ENCODE measurements around the gene PSTPIP1.

PSTPIP1 gene

DNA sequence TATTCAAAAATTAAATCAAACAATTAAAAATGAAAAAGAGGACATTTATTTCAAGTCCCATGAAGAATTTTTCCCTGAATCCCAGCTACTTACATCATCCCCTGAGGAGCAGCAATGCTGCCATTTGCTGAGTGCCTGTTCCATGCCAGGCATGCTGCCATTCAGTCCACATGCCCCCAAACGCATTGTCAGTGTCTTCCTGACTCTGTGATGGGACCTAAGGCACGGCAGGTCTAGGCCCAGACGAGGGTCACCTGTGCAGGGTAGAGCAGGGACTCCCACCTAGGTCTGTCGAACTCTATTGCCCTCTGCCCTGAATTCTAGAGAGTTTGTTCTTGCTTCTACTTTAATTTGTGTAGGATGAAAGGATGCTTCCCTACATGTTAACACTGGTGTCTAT lies 7.0 kb downstream of the PSTPIP1 start:
- no peak for DNase-seq

DNA sequence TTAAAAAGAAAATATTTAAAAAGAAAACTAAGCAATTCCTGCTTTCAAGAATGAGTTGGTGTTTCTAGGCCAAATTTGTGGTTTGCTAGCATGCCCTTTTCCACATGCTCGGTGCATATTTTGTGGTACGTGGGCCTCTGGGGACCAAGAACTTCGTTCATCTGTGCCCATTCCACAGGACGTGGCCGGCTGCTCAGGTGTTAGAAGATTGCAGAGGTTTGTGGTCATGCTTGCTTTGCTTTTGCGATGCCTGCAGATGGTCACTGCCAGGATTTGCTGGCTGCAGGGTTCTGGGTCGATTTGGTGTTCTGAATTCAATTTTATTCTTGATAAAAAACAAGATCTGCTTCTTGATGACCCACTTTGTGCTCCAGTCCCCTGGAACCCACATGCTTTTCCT lies 7.5 kb downstream of the PSTPIP1 start:
- no peak for DNase-seq

GRCh38 chr15:77002954-77003912 lies 8.3 kb downstream of the PSTPIP1 start:
- DNase-seq, result peak; percentile 16

GRCh38 chr15:77004189-77004588 lies 9.3 kb downstream of the PSTPIP1 start:
- DNase-seq, result no peak

DNA sequence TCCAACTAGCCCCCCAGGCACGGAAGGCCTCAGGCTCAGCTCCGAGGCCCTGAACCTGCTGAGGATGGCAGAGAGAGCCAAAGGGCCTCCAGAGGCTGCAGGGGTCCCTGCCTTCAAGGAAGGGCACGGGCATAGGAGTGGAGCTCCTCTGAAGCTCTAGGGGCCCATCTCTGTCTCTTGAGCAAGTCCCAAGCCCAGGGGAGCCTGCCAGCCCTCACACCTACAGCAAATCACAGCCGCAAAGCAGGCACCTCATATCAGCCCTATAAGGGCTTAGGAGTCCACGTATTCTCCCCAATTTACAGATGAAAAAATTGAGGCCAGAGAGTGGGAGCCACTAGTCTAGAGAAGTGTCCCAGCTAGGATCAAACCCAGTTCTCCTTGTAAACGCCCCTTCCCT lies 14.2 kb downstream of the PSTPIP1 start:
- DNase-seq, result no peak

DNA sequence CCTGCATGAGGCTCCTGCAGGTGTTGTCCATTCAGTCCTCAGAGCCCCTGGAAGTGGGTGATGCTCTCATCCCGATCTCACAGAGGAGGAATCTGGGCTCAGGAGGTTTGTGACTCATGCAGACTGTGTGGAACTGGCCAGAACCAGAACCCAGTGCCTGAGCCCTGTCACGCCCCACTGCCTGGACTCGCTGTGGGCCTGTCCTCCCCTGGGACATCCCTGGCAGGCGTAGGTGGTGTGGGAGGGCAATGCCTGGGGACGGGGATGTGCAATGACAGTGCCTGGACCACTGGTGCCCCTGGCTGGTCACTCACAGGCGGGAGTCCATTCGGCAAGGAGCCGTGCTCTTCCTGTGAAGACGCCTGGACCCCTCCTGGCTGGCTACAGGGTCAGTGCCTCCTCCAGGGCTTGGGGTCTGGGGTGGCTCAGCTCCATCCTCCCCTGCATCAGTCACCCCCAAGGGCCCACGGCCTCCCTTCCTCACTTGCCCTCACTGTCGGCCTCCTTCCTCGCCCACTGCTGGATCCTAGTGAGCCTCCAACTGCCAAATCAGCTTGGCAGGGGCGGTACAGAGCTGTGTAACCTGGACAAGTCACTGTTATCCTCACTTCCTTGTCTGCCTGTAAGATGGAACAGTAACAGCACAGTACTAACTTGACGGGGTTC lies 14.9 kb downstream of the PSTPIP1 start:
- DNase-seq, result no peak

GRCh38 chr15:77010312-77010686 lies 15.4 kb downstream of the PSTPIP1 start:
- no peak for DNase-seq

DNA sequence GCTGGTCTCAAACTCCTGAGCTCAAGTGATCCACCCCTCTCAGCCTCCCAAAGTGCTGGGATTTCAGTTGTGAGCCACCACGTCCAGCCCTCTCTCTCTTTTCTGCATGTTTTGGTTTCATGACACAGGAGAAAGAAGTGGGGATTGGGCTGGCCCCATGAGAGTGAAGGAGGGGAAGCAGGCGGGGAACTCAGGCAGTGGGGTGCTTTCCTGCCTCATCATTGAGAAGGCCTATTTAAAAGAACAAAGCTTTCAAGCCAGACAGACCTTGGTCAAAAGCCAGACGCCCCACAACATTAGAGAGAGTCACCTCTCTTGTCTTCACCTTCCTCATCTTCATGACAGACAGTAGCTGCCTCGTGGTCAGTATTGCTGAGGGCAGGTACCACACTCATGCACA lies 15.9 kb downstream of the PSTPIP1 start:
- DNase-seq, result no peak

DNA sequence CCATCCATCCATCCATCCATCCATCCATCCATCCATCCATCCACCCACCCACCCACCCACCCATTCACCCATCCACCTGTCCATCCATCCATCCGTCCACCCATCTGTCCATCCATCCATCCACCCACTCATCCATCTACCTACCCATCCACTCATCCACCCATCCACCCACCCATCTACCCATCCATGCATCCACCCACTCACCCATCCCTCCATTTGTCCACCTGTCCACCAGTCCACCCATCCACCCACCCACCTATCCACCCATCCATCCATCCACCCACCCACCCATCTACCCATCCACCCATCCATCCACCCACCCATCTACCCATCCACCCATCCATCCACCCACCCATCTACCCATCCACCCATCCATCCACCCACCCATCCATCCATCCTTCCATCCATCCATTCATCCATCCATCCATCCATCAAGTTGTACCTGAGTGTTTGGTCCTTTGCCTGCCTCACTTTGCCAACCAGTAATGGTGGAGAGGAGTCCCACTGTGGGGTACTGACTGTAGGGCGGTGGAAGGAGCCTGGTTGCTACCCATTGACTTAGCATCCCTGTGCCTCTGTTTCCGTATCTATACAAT lies 17.3 kb downstream of the PSTPIP1 start:
- no peak for DNase-seq

DNA sequence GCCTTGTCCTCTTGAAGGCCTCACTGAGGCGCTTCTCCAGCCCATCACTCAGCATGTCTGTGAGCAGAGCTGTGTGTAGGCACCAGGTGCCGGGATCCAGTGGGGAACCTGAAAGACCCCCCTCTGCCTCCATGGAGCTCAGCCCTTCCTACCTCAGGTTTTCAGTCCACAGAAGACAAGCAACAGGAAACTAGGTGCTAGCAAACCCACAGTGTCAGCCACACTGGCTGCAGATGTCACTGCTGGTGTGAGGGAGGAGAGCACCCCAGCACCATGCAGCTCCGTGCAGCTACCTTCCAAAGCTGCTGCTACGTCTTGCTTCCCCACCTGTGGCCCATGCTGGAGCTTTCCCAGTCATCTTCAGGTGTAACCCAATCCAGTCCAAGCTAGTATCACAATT lies 17.9 kb downstream of the PSTPIP1 start:
- DNase-seq, result no peak

- DNase-seq, result no peak
Measured at GRCh38 chr15:77013776-77014131, 18.8 kb downstream of the PSTPIP1 start.

- no peak for DNase-seq
Measured at GRCh38 chr15:77014132-77015081, 19.5 kb downstream of the PSTPIP1 start.

DNA sequence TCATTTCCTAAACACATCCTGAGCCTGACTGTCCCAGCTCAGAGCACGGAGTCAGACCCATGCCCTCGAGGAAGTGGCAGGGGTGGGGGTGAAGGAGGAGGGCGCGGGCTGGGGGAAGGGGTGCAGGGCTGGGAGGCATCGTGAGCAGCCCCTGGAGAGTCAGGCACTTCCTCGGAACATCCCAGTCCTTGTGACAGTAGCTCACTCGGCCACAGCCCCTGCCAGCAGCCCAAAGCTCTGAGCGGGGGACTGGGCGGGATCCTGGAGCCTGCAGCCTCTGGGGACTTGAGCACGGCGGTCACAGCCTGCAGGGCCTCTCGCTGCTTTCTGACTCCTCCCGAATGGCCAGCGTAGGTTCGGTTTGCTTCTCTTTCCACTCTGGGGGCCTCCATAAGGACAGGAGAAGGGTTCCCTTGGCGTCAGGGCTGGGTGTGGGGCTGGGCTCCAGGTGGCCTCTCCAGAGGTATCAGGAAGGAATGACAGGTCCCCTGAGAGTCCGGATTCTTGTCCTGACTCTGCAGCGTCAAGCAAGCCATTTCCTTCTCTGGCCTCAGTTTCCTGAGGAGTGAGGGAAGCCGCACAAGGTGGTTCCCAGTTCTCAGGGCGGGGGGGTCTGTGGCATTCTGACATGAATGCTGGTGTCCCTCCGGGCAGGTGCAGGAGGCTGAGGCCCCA lies 20.9 kb downstream of the PSTPIP1 start:
- no peak for DNase-seq

GRCh38 chr15:77016321-77016695 lies 21.4 kb downstream of the PSTPIP1 start:
- no peak for DNase-seq

- no peak for DNase-seq
Measured at GRCh38 chr15:77017091-77017660, 22.2 kb downstream of the PSTPIP1 start.

DNA sequence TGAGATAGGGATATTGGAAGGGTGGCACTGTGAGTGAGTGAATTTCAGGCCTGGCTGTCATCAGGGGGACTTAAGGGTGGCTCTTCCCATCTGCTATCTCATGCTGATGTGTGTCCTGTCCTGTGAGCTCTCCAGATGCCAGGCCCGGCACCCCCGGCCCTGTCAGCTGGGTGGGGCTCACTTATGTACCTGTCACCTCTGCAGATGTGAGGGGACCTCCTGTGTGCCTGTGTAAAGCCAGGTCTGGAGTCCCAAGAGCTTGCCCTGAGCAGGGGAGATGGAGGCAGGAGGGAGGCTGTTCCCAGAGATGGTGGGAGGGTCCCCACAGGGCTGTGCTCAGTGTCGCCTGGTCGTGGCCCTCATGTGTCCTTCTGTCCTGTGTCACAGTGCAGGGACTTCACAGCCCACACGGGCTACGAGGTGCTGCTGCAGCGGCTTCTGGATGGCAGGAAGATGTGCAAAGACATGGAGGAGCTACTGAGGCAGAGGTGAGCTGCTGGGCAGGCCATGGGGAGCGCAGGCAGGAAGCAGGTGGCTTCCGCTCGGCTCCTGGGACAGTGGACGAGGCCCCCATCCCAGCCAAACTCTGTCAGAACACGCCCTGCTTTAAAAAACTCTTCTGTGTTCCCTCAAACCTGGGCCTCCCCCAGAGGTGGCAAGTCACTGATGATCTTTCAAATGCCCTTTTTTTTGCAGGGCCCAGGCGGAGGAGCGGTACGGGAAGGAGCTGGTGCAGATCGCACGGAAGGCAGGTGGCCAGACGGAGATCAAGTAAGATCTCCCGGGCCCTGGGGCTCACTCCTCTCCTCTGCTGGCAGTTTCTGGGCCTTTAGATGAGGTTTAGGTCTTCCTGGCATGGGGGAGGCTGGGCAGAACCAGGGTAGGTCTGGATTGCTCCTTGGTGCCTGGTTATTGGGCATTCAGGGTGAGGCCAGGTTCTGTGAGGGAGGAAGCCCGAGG lies 23.1 kb downstream of the PSTPIP1 start:
- no peak for DNase-seq

- DNase-seq, result no peak
Measured at GRCh38 chr15:77018796-77019505, 24.0 kb downstream of the PSTPIP1 start.

- peak; percentile 26 for DNase-seq
Measured at GRCh38 chr15:77019521-77020331, 24.8 kb downstream of the PSTPIP1 start.

All from NCI-H82 (cell line).